ENCODE measurements around the gene PIP4P1.

- no peak for TF ChIP-seq EZH2 (IDR thresholded peaks at IDR 0.05; ENCODE audit: borderline replicate concordance, control insufficient read depth, low read depth, low read length)
- no peak for TF ChIP-seq CREM (IDR thresholded peaks at IDR 0.05; ENCODE audit: low read depth)
- TF ChIP-seq, protein P1, sequence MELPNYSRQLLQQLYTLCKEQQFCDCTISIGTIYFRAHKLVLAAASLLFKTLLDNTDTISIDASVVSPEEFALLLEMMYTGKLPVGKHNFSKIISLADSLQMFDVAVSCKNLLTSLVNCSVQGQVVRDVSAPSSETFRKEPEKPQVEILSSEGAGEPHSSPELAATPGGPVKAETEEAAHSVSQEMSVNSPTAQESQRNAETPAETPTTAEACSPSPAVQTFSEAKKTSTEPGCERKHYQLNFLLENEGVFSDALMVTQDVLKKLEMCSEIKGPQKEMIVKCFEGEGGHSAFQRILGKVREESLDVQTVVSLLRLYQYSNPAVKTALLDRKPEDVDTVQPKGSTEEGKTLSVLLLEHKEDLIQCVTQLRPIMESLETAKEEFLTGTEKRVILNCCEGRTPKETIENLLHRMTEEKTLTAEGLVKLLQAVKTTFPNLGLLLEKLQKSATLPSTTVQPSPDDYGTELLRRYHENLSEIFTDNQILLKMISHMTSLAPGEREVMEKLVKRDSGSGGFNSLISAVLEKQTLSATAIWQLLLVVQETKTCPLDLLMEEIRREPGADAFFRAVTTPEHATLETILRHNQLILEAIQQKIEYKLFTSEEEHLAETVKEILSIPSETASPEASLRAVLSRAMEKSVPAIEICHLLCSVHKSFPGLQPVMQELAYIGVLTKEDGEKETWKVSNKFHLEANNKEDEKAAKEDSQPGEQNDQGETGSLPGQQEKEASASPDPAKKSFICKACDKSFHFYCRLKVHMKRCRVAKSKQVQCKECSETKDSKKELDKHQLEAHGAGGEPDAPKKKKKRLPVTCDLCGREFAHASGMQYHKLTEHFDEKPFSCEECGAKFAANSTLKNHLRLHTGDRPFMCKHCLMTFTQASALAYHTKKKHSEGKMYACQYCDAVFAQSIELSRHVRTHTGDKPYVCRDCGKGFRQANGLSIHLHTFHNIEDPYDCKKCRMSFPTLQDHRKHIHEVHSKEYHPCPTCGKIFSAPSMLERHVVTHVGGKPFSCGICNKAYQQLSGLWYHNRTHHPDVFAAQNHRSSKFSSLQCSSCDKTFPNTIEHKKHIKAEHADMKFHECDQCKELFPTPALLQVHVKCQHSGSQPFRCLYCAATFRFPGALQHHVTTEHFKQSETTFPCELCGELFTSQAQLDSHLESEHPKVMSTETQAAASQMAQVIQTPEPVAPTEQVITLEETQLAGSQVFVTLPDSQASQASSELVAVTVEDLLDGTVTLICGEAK (IDR thresholded peaks at IDR 0.05; ENCODE audit: borderline replicate concordance) = no peak
- no peak for TF ChIP-seq DPF2 (IDR thresholded peaks at IDR 0.05)
- no peak for TF ChIP-seq TARDBP (IDR thresholded peaks at IDR 0.05; ENCODE audit: borderline replicate concordance)
- no peak for TF ChIP-seq HDAC6 (IDR thresholded peaks at IDR 0.05; ENCODE audit: unreplicated experiment)
- TF ChIP-seq, protein P2, sequence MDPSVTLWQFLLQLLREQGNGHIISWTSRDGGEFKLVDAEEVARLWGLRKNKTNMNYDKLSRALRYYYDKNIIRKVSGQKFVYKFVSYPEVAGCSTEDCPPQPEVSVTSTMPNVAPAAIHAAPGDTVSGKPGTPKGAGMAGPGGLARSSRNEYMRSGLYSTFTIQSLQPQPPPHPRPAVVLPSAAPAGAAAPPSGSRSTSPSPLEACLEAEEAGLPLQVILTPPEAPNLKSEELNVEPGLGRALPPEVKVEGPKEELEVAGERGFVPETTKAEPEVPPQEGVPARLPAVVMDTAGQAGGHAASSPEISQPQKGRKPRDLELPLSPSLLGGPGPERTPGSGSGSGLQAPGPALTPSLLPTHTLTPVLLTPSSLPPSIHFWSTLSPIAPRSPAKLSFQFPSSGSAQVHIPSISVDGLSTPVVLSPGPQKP (IDR thresholded peaks at IDR 0.05; ENCODE audit: low read depth, low read length) = no peak
- TF ChIP-seq POLR2AphosphoS5 (IDR thresholded peaks at IDR 0.05; ENCODE audit: low read length) = no peak
- no peak for TF ChIP-seq SMAD1 (IDR thresholded peaks at IDR 0.05; ENCODE audit: low read depth, partially characterized antibody)
- no peak for TF ChIP-seq ETV6 (conservative IDR thresholded peaks at IDR 0.05 in 1 of 2, IDR thresholded peaks at IDR 0.05 in 1 of 2; ENCODE audit: borderline replicate concordance in 1 of 2, low read depth in 1 of 2)
- no peak for TF ChIP-seq CTCF (IDR thresholded peaks at IDR 0.05 in 2 of 3, conservative IDR thresholded peaks at IDR 0.05 in 1 of 3; ENCODE audit: control insufficient read depth in 2 of 3, extremely low read depth in 1 of 3, insufficient read depth in 1 of 3, low read depth in 3 of 3, low read length in 3 of 3)
- TF ChIP-seq ZNF622 (IDR thresholded peaks at IDR 0.05) = no peak
- no peak for TF ChIP-seq TBL1XR1 (IDR thresholded peaks at IDR 0.05; ENCODE audit: low read depth, low read length)
- no peak for TF ChIP-seq EP300 (IDR thresholded peaks at IDR 0.05; ENCODE audit: borderline replicate concordance in 1 of 2, control insufficient read depth in 1 of 2, low read depth in 2 of 2, low read length in 2 of 2)
These were observed 38.6 kb upstream of the PIP4P1 start for GRCh38 chr14:20499881-20500280.
